Chondrocyte (in vitro differentiated cells): ENCODE data around the gene SENP1. TPM values are rescaled to one million over a fixed set of nuclear protein-coding genes. Genes with fewer than 3 reads are reported as not detected.
"Not testable (repeated sequence)": the region's sequence is repeated elsewhere in the genome, so short reads cannot be mapped to it uniquely, and the experiment has no call there.

Experiments used
- DNase-seq: peaks from one replicate; pipeline ENCODE4 v3.0.0; 2021; ENCODE audit warnings: mixed read lengths, low spot score
- H3K27ac Mint-ChIP-seq: one replicate; pipeline ENCODE4 v1.8.0; 2021; ENCODE audit warnings: mild to moderate bottlenecking, moderate library complexity, mixed read lengths; ENCODE audit not compliant: unreplicated experiment
- H3K27me3 Mint-ChIP-seq: 2 replicates; pipeline ENCODE4 v1.8.0; 2021; ENCODE audit warnings: low read depth, mixed read lengths
- H3K36me3 Mint-ChIP-seq: 2 replicates; pipeline ENCODE4 v1.8.0; 2021; ENCODE audit warnings: low read depth, mixed read lengths
- H3K4me1 Mint-ChIP-seq: 2 replicates; pipeline ENCODE4 v1.8.0; 2021; ENCODE audit warnings: low read depth, mild to moderate bottlenecking, mixed read lengths
- H3K4me3 Mint-ChIP-seq: one replicate; pipeline ENCODE4 v1.8.0; 2021; ENCODE audit warnings: mild to moderate bottlenecking, moderate library complexity, mixed read lengths; ENCODE audit not compliant: unreplicated experiment
- H3K9me3 Mint-ChIP-seq: 2 replicates; pipeline ENCODE4 v1.8.0; 2021; ENCODE audit warnings: low read depth, mixed read lengths
- total RNA-seq: library from RNA; stranded (reverse); gene quantifications from 3 replicates; pipeline ENCODE4 v1.2.1, GENCODE V29; 2021
- TF ChIP-seq, protein P1 (sequence below): fragments of 200-600 bp; sonication (generic); IDR thresholded peaks from 2 replicates; pipeline ENCODE4 v1.5.0; 2021; ENCODE audit warnings: antibody characterized with exemption, mild to moderate bottlenecking, moderate library complexity

Gene SENP1
- total RNA-seq, 1 donor from 2014 or later = 19.7 TPM

DNA sequence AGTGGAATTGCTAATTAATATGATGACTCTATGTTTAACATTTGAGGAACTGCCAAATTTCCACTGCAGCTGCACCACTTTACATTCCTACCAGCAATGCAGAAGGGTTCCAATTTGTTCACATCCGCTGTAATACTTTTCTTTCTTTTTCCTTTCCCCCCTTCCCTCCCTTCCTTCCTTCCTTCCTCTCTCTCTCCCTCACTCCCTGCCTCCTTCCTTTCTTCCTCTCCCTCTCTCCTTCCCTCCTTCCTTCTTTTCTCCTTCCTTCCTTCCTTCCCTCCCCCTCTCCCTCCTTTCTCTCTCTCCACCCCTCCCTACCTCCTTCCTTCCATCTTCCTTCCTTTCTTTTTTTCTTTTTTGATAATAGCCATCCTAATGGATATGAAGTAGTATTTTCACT is 10.1 kb upstream of the SENP1 start:
- H3K27me3 Mint-ChIP-seq = peaks cover 21% of the 10 kb centered on the region
- no peak overlapping the region for H3K4me3 Mint-ChIP-seq
- H3K4me1 Mint-ChIP-seq = peaks cover 21% of the 10 kb centered on the region
- no peak for DNase-seq
- H3K36me3 Mint-ChIP-seq = no peaks in the 10 kb centered on the region
- TF ChIP-seq, protein P1, sequence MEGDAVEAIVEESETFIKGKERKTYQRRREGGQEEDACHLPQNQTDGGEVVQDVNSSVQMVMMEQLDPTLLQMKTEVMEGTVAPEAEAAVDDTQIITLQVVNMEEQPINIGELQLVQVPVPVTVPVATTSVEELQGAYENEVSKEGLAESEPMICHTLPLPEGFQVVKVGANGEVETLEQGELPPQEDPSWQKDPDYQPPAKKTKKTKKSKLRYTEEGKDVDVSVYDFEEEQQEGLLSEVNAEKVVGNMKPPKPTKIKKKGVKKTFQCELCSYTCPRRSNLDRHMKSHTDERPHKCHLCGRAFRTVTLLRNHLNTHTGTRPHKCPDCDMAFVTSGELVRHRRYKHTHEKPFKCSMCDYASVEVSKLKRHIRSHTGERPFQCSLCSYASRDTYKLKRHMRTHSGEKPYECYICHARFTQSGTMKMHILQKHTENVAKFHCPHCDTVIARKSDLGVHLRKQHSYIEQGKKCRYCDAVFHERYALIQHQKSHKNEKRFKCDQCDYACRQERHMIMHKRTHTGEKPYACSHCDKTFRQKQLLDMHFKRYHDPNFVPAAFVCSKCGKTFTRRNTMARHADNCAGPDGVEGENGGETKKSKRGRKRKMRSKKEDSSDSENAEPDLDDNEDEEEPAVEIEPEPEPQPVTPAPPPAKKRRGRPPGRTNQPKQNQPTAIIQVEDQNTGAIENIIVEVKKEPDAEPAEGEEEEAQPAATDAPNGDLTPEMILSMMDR = no peak
- H3K9me3 Mint-ChIP-seq = no peaks in the 10 kb centered on the region
- H3K27ac Mint-ChIP-seq = no peak overlapping the region

DNA sequence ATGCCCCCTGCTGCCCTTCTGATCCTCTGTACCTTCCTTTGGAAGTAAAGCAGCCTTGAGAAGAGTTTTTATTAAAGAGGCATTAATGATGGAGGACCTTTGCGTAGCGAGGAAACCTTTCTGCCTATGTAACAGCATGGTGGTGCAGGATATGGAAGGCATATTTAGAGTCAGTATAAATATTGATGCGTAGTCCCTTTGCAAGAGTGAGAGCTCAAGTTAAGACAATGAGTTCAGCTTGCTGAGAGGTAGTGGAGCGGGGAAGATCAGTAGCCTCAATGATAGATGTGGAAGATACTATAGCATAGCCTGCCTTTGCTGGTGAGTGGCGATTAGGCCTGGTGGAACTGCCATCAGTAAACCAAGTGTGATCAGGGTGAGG is 5.4 kb upstream of the SENP1 start:
- not testable (repeated sequence) for H3K27ac Mint-ChIP-seq, DNase-seq, H3K36me3 Mint-ChIP-seq, H3K4me1 Mint-ChIP-seq, H3K4me3 Mint-ChIP-seq, H3K9me3 Mint-ChIP-seq
- H3K27me3 Mint-ChIP-seq = peaks cover 21% of the 10 kb centered on the region

DNA sequence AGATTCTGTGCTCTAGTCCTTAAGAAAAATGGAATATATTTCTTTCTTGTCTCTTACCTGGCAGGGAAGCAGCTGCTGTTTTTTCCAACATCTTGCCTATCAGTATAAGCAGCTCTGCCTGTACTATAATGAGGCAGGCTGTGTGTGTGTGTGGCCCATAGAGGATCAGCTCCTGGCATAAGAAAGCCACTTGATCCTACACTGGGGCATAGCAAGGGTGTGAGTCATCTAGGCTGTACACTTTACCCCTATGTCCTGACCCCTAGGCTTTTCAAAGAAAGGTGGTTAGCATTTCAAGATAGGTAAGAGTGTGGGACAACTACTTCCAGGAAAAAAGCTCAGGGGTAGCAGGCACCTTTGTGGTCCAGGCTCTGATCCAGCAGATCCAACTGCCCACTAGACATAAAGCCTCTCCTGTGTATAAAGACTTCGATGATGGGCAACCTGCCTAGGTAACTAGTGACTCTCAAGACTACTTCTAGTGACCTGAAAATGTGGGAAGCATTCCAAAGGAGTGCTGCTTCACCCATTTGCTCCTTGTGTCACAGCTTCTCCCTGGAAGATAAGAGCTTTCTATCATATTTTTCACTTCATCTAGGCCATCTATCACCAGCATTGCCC is 4.9 kb upstream of the SENP1 start:
- H3K4me3 Mint-ChIP-seq = no peak overlapping the region
- no peaks in the 10 kb centered on the region for H3K36me3 Mint-ChIP-seq

DNA sequence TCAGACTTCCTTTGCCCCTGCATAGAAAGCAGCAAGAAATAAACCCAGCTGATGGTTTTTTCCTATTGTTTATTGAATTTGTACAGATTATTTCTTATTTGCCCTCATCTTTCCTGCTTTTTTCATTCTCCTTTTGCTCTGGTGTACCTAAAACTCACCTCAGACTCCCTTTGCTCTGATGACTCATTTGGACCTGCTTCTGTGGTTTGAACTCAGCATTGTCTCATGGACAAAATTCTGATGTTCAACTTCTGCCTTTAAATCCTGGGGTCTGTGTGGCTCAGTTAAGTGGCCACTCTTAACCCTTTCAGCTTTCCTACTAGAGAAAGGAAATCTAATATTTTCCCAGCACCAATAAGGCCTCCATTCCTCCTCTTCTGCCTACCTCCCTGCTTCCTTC is 3.5 kb upstream of the SENP1 start:
- no peaks in the 10 kb centered on the region for H3K9me3 Mint-ChIP-seq
- H3K27ac Mint-ChIP-seq = no peak overlapping the region
- H3K4me1 Mint-ChIP-seq = peaks cover 18% of the 10 kb centered on the region
- TF ChIP-seq, protein P1 = no peak
- peaks cover 13% of the 10 kb centered on the region for H3K27me3 Mint-ChIP-seq
- DNase-seq = no peak
- no peak overlapping the region for H3K4me3 Mint-ChIP-seq
- no peaks in the 10 kb centered on the region for H3K36me3 Mint-ChIP-seq

More for the DNA sequence above, 4.9 kb upstream of the SENP1 start:
- H3K27ac Mint-ChIP-seq = no peak overlapping the region
- H3K9me3 Mint-ChIP-seq = no peaks in the 10 kb centered on the region
- peaks cover 9% of the 10 kb centered on the region for H3K4me1 Mint-ChIP-seq
- TF ChIP-seq, protein P1 = no peak
- DNase-seq = no peak
- peaks cover 21% of the 10 kb centered on the region for H3K27me3 Mint-ChIP-seq

DNA sequence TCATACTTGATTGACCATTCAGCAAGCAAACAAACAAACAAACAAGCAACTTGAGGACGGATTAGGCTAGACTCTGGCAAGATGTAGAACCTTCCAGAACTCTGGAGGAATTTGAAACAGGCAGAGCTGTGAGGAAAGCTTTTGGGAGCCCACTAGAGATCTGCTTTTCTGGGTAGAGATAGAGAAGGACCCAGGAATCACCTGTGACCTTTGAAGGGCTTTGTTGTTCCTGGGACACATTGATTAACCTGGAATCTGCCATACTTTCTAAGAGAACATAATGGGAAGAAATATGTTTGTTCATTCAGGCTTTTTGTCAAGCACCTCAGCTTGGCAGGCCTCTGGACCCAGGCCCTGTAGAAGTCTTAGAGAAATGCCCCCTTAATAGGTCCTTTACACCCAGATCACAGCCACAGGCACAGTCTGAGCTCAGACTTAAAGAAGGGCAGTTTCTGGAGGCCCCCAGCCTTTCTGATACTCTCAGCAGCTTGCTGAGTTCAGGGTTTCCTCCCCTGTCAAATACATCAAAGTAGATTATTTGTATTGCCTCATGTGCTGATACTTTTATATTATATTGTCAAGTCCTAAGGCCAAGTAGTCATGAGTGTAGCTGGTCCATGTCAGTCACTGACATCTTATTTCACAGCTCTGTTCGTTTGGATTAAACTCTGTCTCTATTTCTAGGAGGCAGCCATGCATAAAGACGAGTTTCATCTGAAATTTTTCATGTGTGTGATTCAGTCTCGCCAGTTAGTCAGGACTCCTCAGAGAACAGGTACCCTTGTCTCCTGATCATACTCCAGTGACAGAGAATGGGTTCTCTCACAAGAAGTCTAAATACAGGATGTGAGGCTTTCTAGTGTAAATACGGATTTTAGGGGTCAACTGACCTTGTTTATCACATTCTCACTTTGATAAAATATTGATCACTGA is 1.1 kb upstream of the SENP1 start:
- Mint-ChIP-seq H3K4me3 (peak overlapping the region; percentile 84), H3K9me3 (no peaks in the 10 kb centered on the region), H3K4me1 (peaks cover 27% of the 10 kb centered on the region), H3K36me3 (no peaks in the 10 kb centered on the region), H3K27me3 (peaks cover 3% of the 10 kb centered on the region), H3K27ac (peak overlapping the region; percentile 99)
- TF ChIP-seq, protein P1 = no peak
- no peak for DNase-seq
